Astrocyte of the cerebellum (primary cell): ENCODE results near the gene SCNN1B.
"Not testable (repeated sequence)": the region's sequence is repeated elsewhere in the genome, so short reads cannot be mapped to it uniquely, and the experiment has no call there.

Experiments used
- DNase-seq: peaks from one replicate; pipeline ENCODE4 v3.0.0-alpha.2; 2011; ENCODE audit warnings: low read depth
- H3K4me3 ChIP-seq: 2 replicates; pipeline ENCODE4 v1.5.1; 2011; ENCODE audit warnings: mild to moderate bottlenecking, low read depth, low read length, moderate library complexity
- CTCF ChIP-seq: IDR thresholded peaks from 2 replicates; pipeline ENCODE4 v1.5.1; 2012; ENCODE audit warnings: low read length, low read depth, moderate library complexity, mild to moderate bottlenecking; ENCODE audit errors: missing control alignments
- in situ Hi-C: cut with HindIII; loops from 2 replicates; pipeline ENCODE4 v1.10.0; 2017; ENCODE audit warnings: low sequenced_read_pairs

Gene SCNN1B

DNA sequence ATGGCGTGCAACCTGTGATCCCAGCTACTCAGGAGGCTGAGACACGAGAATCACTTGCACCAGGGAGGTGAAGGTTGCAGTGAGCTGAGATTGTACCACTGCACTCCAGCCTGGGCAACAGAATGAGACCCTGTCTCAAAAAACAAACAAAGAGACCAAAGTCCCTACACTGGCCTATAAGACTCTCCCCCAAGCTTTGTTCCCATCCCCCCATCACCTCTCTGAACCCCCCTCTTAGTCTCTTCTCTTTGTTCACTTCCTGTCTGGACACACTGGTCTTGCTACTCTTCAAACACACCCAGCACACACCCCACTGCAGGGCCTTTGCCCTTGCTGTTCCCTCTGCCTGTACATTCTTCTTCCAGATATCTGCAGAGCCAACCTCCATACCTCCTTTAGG, 7.8 kb upstream of the SCNN1B start:
- TF ChIP-seq CTCF, result no peak
- no peak for DNase-seq
- no peak overlapping the region for H3K4me3 ChIP-seq
- in situ Hi-C loops, result no loop called here

- in situ Hi-C loops, result no loop called here
- no peak for DNase-seq
- H3K4me3 ChIP-seq, result no peak overlapping the region
- TF ChIP-seq CTCF, result no peak
These were observed 5.1 kb upstream of the SCNN1B start for GRCh38 chr16:23296994-23297393.

- H3K4me3 ChIP-seq, result no peak overlapping the region
- no peak for DNase-seq
- in situ Hi-C loops, result no loop called here
- no peak for TF ChIP-seq CTCF
These were observed 3.7 kb upstream of the SCNN1B start for GRCh38 chr16:23298290-23298915.

DNA sequence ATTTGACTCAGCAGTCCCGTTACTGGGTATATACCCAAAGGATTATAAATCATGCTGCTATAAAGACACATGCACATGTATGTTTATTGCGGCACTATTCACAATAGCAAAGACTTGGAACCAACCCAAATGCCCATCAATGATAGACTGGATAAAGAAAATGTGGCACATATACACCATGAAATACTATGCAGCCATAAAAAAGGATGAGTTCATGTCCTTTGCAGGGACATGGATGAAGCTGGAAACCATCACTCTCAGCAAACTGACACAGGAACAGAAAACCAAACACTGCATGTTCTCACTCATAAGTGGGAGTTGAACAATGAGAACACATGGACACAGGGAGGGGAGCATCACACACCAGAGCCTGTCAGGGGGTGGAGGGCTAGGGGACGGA, 2.3 kb upstream of the SCNN1B start:
- H3K4me3 ChIP-seq, in situ Hi-C loops, DNase-seq: not testable (repeated sequence)

DNA sequence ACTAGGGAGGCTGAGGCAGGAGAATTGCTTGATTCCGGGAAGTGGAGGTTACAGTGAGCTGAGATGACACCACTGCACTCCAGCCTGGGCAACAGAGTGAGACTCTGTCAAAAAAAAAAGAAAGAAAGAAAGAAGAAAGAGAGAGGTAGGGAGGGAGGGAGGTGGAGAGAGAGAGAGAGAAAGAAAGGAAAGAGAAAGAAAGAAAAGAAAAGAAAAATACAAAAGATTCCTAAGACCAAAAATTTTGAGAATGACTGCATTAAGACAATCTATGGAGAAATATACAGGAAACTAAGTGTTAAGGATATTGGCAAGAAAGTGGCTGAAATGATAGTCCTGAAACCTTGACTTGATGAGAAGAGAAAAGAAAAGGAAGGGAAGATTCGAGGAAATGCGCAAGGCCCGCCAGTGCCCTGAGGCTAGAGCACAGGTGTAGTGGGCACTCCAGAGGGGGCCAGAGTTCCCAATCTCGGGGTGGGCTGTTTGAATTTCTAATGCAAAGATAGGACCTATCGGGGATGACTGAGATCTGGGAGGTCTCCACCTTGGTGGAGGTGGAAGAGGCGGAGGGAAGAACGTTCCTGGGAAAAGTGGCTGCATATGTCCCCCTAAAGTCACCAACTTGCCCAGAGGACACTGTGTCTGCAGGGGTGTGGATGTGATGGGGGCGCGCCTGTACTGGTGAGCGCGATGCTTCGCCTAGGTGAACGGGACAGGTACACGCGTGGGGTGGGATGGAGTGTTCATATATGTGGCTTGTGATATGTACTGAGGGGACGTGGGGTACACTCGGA, 654 bp upstream of the SCNN1B start:
- in situ Hi-C loops, result no loop called here
- no peak for DNase-seq
- no peak for TF ChIP-seq CTCF
- H3K4me3 ChIP-seq, result no peak overlapping the region

DNA sequence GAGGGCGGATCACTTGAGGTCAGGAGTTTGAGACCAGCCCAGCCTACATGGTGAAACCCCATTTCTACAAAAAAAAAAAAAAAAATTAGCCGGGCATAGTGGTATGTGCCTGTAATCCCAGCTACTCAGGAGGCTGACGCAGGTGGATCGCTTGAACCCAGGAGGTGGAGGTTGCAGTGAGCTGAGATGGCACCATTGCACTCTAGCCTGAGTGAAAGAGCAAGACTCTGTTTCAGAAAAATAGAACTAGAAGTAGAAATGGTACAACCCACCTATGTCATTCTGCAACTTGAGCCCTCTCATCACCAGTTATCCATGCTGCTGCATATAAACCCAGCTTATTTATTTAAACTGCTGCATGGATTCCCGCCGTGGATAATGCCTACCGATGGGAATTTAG, 1.6 kb downstream of the SCNN1B start:
- DNase-seq, result no peak
- in situ Hi-C loops, result no loop called here
- TF ChIP-seq CTCF, result no peak
- no peak overlapping the region for H3K4me3 ChIP-seq

DNA sequence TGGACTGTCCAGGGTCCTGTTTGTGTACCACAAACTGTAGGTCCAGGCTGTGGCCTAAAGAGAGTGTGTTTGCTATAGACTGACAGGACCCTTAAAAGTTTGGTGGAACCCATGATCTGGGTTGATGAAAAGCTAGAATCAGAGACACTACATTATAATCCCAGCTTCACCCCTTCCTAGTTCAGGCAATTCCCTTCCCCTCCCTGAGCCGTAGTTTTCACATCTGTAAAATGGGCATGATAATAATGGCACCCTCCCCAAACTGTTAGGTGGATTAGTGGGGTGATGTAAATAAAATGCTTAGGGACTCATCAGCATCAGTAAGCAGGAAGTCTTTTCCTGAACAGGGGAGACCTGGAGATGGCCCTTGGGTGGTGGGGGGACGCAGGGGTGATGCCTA, 2.5 kb downstream of the SCNN1B start:
- no peak for DNase-seq

More for the DNA sequence above, 2.5 kb downstream of the SCNN1B start:
- in situ Hi-C loops, result no loop called here
- TF ChIP-seq CTCF, result no peak
- no peak overlapping the region for H3K4me3 ChIP-seq
